HG03108 (cell line): ENCODE measurements around the gene RPRD1B.

Experiments used
- ATAC-seq: cut with Tn5 transposase; IDR thresholded peaks from one replicate; pipeline ENCODE4 v1.9.1; 2021; ENCODE audit warnings: moderate library complexity; ENCODE audit not compliant: unreplicated experiment

The RPRD1B gene

GRCh38 chr20:38067717-38068365 is 34.3 kb downstream of the RPRD1B start:
- ATAC-seq, result no peak

DNA sequence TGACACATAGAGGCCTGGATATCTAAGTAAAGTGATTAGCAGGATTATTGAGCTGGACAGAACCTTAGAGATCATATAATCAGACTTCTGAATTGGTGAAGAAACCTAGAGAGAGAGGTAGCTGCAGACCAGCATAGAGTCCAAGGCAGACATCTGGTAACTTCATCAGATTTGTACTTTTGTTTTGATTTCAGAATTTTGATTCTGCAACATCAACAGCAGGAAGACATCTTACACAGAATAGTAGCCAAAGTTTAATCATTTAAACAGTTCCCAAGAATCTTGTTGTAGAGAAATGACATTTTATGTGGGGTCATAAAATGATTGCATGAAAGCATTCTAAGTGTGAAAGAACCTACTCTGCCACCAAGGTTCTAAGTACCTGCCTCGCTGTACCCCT is 39.4 kb downstream of the RPRD1B start:
- no peak for ATAC-seq

GRCh38 chr20:38073307-38074071 is 39.9 kb downstream of the RPRD1B start:
- no peak for ATAC-seq

DNA sequence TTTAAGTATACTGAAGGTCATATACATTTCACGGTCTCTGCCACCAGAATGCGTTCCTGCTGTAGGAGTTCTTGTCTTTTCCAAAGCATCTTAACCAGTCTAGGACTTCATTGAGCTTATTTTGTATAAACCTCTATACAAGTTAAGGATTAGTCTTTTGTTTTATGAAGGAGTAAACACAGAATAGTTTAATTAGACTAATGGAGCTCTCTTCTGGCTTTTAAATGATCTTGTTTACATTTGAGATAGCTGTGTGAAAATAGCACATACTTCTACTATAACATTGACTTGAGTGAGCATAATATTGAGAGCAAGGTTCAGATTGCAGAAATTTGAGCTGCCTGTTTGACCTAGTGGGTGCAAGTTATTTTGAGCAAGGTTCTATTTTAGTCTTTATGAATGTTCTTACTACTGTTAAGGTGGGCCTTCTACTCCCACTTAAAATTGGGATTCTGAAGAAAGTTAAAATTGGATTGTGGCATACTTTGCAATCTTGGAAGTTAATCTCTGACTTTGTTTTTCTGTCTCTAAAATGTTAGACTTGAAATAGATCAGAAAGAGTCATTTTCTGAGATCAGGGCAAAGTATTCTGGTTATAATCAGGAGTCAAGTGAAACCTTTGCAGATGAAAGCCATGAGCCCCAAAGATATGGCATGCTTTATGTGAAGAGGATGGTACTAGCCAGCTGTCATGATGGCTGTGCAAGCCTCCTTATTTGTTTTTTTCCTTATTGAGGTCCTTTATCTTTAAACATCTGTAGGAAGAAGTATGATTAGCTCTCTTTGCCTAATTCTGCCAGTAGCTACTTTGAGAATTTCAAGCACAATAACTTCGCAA is 41.8 kb downstream of the RPRD1B start:
- no peak for ATAC-seq

GRCh38 chr20:38076548-38076947 is 43.0 kb downstream of the RPRD1B start:
- ATAC-seq, result no peak

GRCh38 chr20:38078084-38078483 is 44.5 kb downstream of the RPRD1B start:
- no peak for ATAC-seq

GRCh38 chr20:38079353-38079752 is 45.8 kb downstream of the RPRD1B start:
- no peak for ATAC-seq

DNA sequence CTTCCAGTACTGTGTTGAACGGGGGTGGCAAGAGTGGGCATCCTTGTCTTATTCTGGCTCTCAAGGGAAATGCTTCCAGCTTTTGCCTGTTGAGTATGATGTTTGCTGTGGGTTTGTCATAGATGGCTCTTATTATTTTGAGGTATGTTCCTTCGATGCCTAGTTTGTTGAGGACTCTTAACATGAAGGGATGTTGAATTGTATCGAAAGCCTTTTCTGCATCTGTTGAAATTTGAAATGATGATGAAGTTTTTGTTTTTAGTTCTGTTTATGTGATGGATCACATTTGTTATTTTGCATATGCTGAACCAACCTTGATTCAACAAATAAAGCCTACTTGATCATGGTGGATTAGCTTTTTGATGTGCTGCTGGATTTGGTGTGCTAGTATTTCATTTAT is 48.0 kb downstream of the RPRD1B start:
- no peak for ATAC-seq

DNA sequence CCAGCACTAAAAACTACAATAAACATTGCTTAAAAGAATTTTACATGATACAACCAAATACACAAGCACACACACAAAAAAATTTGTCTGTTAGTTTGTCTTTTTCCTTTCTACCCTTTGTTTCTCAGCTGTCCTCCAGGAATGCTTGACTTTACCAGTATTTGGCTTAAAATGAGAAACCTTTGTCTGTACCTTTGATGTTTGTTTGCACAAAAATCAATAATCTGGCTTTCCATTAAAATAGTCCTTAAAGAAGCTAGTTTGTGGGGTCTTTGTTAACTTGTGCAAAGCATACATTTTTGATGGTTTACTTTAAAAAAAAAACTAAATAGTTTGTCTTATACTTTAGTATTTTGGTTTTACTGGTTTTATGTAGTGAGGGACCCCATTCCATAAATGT is 49.3 kb downstream of the RPRD1B start:
- ATAC-seq, result no peak

GRCh38 chr20:38083338-38084048 is 49.9 kb downstream of the RPRD1B start:
- ATAC-seq, result no peak

DNA sequence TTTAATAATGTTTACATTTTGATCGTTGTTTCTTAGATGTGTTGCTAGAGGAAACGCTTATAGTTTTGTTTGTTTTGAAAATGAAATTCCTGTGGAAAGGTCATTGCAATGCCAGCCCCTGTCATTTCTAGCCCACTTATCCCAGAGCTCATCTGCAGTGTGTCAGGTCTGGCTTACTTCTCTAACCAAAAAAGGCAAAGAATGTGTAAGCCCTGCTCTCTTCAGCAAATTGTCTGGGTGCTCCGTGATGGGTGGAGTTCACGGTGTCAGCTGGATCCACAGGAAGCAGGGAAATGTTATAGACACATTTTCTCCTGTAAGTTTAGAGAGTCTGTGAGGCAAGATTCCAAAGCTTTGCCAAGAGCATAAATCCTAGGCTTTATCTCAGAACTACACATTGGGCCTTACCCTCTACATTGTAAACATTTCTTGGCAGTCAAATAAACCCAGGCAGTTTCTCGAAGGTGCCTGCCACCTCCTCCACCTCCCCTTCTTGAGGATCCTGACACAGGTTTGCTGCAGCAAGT is 50.9 kb downstream of the RPRD1B start:
- no peak for ATAC-seq

DNA sequence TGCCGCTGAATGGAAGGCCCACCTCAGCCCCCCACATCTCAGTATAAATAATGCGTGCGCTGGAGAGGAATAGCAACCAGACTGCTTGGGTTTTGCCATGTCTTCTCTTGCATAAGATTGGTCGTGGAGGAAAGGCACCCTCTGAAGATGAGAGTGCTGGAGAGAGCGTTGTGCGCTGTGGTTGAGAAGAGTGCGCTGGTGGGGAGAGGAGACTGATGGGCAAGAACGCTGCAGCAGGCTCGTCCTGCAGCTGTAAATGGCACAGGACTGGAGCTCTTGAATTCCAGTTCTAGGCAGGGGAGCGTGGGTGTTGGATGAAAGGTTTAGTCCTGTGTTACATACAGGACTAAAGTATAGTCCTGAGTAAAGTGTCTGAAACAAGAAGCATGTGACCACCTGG is 51.5 kb downstream of the RPRD1B start:
- no peak for ATAC-seq

GRCh38 chr20:38089500-38089899 is 56.0 kb downstream of the RPRD1B start:
- no peak for ATAC-seq

GRCh38 chr20:38090061-38090460 is 56.5 kb downstream of the RPRD1B start:
- no peak for ATAC-seq

DNA sequence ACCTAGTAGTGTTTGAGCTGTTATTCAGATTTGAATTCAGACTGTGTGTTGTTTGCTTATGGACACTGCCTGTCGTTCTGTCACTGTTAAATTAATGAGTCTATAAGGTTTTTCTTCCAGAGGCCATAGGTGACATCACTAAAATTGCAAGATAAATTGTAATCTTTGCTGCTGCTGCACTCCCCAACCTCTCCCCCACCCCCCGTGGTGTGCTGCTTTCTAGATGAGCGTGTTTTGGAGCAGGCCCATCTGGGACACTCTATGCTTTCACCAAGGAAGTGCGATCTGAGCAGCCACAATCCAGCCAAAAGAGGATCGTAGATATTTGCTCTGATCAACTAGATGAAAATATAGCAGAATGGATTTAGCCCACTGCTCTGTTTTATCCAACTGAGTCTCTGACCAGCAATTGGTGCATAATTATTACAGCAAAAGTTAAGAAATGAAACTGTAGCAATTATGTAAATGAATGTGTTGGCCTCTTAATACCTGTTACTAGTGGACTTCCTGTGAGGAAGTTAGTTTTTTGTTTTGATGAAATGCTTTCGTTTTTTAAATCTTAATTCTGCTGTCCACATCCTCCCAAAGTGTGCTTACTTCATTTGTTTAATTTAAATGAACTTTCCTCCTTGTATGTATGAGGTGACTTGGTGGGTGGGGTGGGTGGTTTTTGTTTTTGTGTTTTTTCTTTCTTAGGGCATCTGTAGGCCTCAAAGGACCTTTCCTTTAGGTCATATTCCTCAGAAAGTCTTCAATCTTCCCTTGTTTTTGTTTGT is 58.1 kb downstream of the RPRD1B start:
- ATAC-seq, result peak; percentile 30

DNA sequence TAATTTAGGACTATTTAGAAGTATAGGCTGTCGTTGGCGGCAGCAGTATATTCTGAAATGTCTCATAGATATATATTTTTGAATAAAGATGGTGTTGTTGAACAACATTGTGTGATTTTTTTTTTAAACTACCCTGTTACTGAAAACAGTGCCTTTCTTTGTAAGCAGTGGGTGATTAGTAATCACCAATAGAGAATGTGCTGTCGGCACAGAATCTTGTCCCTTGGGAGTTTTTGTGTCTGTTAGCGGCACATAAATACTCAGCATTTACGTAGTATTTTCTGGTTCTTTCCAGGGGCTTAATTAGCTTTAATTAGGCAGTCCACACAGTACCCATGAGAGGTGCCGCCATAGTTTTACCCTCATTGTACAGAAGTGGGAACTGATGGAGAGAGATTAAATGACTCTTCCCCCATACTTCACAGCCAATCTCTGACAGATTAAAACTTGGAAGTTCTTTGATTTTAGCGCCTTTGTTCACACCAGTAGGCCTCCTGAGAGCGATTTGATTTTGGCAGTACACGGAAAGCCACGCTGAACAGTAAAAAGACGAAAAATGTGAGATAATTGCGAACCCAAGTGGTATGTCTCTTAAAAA is 58.8 kb downstream of the RPRD1B start:
- ATAC-seq, result no peak

DNA sequence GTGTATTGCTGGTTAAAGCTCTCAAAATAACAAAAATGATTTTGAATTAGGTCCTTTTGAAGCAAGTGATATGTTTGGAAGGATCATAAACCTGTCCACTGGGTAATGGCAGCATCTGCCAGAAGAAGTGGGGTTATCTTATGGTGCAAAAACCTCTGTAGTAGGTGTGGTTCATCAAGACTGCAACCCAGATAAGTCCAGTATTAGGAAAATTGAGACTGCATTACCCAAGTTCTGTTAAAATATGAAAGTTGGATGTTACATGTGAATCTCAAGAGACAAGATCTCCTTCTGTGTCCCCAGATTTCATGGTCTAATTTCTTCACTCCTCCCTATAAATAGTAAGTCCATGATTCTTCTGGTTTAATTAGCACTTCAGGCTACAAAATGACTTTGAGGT is 59.4 kb downstream of the RPRD1B start:
- ATAC-seq, result no peak

DNA sequence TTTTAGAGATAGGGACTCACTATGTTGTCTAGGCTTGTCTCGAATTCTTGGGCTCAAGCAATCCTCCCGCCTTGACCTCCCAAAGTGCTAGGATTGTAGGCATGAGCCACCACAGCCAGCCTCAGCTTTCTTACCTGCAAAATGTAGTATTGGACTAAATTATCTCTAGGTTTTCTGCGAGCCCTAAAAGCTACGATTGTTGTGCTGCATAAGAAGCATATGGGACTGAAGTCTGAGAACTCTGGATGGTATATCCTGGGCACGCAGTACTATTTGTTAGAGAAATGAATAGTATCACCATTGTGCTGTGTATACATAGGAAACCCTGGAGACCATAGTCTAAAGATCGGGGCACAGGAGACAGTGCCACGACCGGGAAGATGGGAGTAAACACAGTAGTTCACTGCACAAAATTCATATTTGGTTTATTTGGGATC is 60.1 kb downstream of the RPRD1B start:
- no peak for ATAC-seq

DNA sequence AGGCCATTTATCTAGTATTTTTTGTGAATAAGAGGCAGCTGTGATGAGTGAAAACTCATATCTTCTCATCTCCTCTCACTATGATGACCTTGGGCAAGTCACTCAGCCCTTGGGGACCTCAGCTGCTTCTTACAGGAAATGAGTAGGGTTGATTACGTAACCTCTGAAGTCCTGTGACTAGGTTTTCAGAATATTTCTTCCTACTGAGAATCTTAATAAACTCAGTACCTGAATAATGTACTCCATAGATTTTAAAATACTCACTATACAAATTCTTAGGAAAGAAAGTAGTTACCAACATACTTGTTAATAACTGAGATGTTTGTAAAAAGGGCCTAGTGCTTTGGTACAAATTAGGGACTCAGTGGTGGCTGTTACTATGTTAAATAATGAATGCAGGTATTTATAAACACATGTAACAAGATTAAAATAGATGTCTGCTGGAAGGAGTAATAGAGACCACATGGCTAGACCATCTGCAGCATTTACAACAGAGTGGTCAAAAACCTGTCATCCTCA is 60.9 kb downstream of the RPRD1B start:
- peak; percentile 65 for ATAC-seq
